Chondrocyte (in vitro differentiated cells): ENCODE data around the gene BLACAT1. TPM values are rescaled to one million over a fixed set of nuclear protein-coding genes. Genes with fewer than 3 reads are reported as not detected.

Experiments
- DNase-seq: peaks from one replicate; pipeline ENCODE4 v3.0.0; 2021; ENCODE audit warnings: mixed read lengths, low spot score
- H3K27ac Mint-ChIP-seq: one replicate; pipeline ENCODE4 v1.8.0; 2021; ENCODE audit warnings: mild to moderate bottlenecking, moderate library complexity, mixed read lengths; ENCODE audit not compliant: unreplicated experiment
- H3K27me3 Mint-ChIP-seq: 2 replicates; pipeline ENCODE4 v1.8.0; 2021; ENCODE audit warnings: low read depth, mixed read lengths
- H3K36me3 Mint-ChIP-seq: 2 replicates; pipeline ENCODE4 v1.8.0; 2021; ENCODE audit warnings: low read depth, mixed read lengths
- H3K4me1 Mint-ChIP-seq: 2 replicates; pipeline ENCODE4 v1.8.0; 2021; ENCODE audit warnings: low read depth, mild to moderate bottlenecking, mixed read lengths
- H3K4me3 Mint-ChIP-seq: one replicate; pipeline ENCODE4 v1.8.0; 2021; ENCODE audit warnings: mild to moderate bottlenecking, moderate library complexity, mixed read lengths; ENCODE audit not compliant: unreplicated experiment
- H3K9me3 Mint-ChIP-seq: 2 replicates; pipeline ENCODE4 v1.8.0; 2021; ENCODE audit warnings: low read depth, mixed read lengths
- total RNA-seq: library from RNA; stranded (reverse); gene quantifications from 3 replicates; pipeline ENCODE4 v1.2.1, GENCODE V29; 2021
- TF ChIP-seq, protein P1 (sequence below): fragments of 200-600 bp; sonication (generic); IDR thresholded peaks from 2 replicates; pipeline ENCODE4 v1.5.0; 2021; ENCODE audit warnings: antibody characterized with exemption, mild to moderate bottlenecking, moderate library complexity

The BLACAT1 gene
- total RNA-seq, 1 donor from 2014 or later = not detected

DNA sequence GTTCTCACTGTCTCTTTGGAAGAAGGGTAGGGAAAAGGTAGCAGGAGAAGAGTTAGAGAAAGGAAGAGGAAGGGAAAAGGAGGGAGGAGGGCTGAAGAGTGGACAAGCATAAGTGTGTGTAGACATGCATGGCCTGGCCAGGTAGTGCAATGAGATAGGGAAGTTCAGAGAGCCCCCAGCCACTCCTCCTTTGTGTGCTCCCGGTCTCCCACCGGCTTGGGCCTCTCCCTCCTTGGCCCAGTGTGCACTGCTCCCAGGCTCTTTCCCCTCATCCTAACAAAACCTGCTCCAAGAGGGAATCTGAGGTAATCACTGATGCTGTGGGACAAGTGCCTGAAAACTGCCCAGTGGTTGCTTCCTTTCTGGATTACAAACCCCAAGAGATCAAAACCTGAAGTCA is 23.7 kb downstream of the BLACAT1 start:
- Mint-ChIP-seq H3K4me3 (no peak overlapping the region), H3K27me3 (peaks cover 31% of the 10 kb centered on the region), H3K36me3 (no peaks in the 10 kb centered on the region), H3K9me3 (no peaks in the 10 kb centered on the region), H3K4me1 (peaks cover 10% of the 10 kb centered on the region), H3K27ac (no peak overlapping the region)
- TF ChIP-seq, protein P1, sequence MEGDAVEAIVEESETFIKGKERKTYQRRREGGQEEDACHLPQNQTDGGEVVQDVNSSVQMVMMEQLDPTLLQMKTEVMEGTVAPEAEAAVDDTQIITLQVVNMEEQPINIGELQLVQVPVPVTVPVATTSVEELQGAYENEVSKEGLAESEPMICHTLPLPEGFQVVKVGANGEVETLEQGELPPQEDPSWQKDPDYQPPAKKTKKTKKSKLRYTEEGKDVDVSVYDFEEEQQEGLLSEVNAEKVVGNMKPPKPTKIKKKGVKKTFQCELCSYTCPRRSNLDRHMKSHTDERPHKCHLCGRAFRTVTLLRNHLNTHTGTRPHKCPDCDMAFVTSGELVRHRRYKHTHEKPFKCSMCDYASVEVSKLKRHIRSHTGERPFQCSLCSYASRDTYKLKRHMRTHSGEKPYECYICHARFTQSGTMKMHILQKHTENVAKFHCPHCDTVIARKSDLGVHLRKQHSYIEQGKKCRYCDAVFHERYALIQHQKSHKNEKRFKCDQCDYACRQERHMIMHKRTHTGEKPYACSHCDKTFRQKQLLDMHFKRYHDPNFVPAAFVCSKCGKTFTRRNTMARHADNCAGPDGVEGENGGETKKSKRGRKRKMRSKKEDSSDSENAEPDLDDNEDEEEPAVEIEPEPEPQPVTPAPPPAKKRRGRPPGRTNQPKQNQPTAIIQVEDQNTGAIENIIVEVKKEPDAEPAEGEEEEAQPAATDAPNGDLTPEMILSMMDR = no peak
- DNase-seq = no peak

DNA sequence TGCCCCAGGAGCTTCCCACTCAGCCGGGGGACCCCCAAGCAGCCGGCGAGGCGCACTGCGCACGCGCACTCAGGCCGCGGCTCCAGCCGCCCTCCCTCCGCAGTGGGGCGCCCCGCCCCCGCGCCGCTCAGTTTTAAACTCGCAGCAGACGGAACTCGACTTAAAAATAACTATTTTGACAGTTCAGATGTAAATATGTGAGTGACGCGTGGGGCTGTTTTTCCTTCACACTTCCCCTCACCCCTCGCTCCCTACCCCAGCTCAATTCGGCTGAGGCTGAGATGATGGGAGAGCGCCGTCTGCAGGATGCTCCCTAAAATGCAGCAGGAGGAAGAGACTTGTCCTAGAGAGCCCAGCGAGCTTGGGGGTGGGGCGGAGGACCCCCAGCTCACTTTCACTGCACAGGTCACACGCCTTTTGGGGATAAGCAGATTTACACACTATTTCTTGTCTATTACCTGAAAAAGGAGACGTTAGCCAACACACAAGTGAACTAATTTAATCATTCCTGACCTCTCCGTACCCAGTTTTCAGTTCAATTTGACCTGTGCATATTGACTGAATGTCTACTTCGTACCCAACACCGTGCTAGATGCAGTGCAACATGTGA is 25.0 kb downstream of the BLACAT1 start:
- no peak for DNase-seq
- TF ChIP-seq, protein P1 = peak; percentile 94
- no peak overlapping the region for H3K27ac Mint-ChIP-seq
- peaks cover 31% of the 10 kb centered on the region for H3K27me3 Mint-ChIP-seq
- peaks cover 10% of the 10 kb centered on the region for H3K4me1 Mint-ChIP-seq
- H3K9me3 Mint-ChIP-seq = no peaks in the 10 kb centered on the region
- peak overlapping the region; percentile 86 for H3K4me3 Mint-ChIP-seq
- H3K36me3 Mint-ChIP-seq = no peaks in the 10 kb centered on the region

DNA sequence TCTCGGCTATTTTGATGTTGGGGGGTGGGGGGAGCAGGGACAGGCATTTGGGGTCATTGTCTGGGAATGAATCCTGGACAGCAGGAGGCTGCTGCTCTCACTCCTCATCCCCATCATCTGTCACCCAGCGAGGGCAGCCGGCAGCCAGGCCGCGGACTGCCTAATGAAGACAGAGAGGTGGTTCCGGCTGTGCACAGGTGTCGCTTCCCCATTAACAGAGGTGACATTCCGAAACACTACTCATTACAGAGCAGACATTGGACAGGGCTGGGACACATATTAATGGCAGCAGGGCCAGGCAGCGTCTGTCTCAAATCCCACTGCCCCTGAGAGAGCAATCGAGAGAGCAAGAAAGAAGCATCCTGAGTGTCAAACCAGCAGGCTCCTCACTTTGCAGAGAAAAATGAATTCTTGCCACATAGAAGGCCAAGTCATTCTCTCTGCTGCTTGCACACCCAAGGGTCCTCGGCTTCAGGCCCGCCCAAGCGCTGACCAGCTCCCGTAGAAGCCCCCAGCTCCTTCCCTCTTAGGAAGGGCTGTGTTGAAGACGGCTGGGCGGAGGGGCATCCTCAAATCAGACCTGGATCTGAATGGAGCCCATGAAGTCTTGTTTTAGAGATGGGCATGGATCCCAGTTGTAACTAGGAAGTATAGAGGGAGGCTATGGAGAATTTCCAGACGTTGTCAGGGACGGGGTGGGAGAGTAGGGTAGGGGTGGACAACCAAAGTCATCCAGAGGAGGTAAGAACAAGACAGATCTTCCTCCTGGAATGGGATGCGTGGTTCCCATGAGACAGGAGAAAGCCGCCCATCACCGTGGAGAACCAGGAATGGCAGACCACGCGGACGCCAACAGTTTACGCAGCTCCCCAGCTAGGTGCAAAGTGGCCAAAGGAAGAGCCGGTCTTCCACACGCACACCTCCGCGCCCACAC is 25.8 kb downstream of the BLACAT1 start:
- Mint-ChIP-seq H3K27ac (no peak overlapping the region), H3K4me1 (peaks cover 10% of the 10 kb centered on the region), H3K9me3 (no peaks in the 10 kb centered on the region), H3K36me3 (no peaks in the 10 kb centered on the region), H3K4me3 (peak overlapping the region; percentile 86), H3K27me3 (peaks cover 30% of the 10 kb centered on the region)
- TF ChIP-seq, protein P1 = no peak
- DNase-seq = no peak

DNA sequence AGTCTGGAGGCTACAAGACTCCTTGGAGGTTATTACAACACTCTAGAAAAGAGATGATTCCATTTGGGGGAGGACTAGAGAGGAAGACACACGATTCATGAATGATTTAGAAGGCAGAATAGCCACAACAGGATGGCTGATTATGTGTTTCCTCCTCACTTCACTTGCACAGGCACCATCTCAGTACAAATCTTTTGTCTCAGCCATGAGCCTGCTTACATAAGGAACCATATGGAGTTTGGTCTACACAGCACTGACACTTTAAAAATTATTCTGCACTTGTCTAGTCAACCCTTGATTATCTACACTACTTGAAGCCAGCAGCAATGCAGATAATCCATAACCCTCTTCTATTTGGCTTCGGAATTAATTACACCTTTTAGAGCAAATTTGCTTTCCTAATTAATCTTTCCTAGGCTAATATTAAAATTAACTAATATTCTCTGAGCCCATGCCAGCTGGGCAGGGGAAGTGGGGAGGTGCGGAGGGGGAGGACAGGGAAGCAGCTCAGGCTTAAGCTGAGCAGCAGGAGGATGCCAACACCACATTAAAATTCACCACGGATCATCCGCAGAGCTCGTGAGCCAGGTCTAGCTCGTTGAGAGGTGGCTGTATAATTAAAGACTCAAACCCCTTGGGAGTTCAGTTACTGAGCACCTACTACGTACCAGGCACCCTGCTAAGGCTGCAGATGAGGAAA is 30.8 kb downstream of the BLACAT1 start:
- H3K4me1 Mint-ChIP-seq = peaks cover 9% of the 10 kb centered on the region
- TF ChIP-seq, protein P1 = no peak
- H3K9me3 Mint-ChIP-seq = no peaks in the 10 kb centered on the region
- no peak overlapping the region for H3K27ac Mint-ChIP-seq
- DNase-seq = no peak
- peaks cover 42% of the 10 kb centered on the region for H3K27me3 Mint-ChIP-seq
- no peaks in the 10 kb centered on the region for H3K36me3 Mint-ChIP-seq
- H3K4me3 Mint-ChIP-seq = no peak overlapping the region

DNA sequence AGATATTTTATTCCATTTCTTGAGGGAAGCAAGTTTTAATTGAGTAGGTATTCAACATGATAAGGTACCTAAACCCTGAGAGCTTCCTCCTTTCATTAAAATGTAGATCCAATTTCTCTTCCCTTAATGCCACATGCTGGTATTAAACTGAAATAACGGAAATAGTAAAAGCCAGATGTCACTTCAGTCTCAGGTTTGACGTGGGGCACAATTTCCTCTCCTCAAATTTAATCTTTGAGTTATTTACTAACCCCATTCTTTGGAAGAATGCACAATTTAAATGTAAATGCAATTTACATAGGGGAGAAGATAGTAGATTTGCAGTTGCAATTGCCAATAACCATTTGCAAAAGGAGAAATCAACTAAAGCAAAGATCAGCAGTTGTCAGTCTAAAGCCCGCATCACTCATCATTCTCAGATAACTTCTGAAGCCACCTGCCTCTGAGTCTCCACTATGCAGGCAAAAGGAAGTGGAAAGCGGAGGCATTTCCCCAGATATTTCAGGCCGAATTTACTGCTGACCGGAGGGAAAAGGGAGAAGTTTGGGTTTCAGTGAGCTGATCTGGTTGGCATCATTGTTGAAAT is 31.9 kb downstream of the BLACAT1 start:
- H3K27me3 Mint-ChIP-seq = peaks cover 46% of the 10 kb centered on the region
- H3K36me3 Mint-ChIP-seq = no peaks in the 10 kb centered on the region
- no peaks in the 10 kb centered on the region for H3K9me3 Mint-ChIP-seq
- peaks cover 8% of the 10 kb centered on the region for H3K4me1 Mint-ChIP-seq
- no peak overlapping the region for H3K27ac Mint-ChIP-seq
- no peak overlapping the region for H3K4me3 Mint-ChIP-seq
- TF ChIP-seq, protein P1 = no peak
- DNase-seq = no peak
